CD4-positive, alpha-beta T cell treated with Interleukin-12 subunit alpha and Interleukin-12 subunit beta, for 1 hour (primary cell): ENCODE measurements around the gene AAMP.

Experiments
- DNase-seq: peaks from one replicate; pipeline ENCODE4 v3.0.0-alpha.2; 2020

Gene AAMP

DNA sequence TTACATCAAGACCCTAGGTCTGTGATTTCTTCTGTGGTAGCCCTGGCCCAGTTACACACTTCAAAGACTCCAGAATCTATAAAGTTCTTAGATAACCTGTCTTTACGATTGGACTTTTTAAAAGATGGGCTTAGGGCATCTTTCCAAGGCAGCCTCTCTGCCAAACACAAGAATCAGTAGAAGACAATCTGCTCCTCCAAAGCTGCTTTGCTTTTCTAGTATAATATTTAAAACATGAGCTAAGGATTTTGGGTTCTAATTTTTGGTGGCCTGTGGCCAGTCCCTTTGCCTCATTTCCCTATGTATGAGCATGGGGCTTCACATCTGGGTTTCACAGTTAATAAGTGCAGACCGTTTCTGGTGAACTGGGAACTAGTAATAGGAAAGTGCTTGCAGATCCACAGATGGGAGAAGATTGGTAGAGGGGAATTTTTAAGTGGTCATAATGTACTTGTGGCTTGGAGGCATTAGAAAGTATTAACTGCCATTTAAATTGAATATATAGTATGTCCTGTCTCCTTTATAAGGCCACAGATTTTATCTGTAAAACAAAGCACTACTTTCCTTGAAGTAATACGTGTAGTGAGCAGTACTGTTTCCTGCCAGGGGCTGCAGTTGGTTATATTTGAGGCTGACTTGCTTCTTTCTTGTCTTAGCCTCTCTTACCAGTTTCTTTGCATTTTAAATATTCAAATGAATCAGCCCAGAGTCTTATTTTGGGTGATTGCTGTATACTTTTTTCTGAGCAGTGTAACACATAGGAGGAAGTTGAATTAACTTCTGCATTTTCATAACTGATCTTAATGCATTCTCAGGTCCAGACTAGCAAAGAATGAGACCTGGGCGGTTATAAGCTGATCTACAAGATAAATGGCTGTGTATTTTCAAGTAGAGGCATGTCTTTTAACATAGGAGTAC, 51.4 kb downstream of the AAMP start:
- DNase-seq = peak; percentile 57

DNA sequence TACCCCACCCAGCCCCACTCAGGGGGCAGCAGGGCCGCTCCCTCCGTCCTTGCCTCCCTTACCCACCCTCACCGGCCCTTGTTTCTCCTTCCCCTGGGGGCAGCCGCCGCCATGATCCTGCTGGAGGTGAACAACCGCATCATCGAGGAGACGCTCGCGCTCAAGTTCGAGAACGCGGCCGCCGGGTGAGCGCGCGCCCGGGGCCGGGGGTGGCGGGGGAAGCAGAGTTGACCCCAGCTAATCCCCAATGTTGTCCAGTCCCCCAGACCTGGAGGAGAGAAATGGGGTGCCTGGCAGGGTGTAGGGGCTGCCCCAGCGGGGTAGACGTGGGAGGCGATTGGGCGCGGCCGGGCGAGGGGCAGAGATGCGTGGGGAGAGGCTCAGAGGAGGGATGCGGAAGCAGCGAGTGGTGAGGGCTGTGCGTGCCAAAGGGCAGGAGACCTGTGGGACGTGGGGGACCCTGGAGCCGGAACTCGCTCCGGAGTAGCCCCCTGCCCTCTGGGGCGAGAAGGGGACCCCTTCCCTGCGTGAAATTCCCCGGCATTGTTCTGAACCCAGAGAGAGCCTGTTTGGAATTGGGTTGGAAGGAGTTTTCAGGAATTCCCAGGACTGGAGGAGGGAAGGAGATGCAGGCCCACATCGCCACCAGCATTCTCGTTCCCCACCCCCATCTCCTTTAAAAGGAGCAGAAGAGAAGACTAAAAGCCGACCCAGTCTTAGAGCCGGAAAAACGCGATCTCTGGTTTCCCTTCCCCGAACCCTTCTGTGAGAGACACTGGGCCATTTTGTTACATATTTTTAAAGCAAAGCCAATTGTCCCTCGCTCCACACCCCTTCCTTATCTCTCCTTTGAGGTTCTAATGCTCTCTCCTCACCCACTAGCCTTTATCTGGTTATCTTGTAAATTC, 52.3 kb downstream of the AAMP start:
- peak; percentile 66 for DNase-seq

DNA sequence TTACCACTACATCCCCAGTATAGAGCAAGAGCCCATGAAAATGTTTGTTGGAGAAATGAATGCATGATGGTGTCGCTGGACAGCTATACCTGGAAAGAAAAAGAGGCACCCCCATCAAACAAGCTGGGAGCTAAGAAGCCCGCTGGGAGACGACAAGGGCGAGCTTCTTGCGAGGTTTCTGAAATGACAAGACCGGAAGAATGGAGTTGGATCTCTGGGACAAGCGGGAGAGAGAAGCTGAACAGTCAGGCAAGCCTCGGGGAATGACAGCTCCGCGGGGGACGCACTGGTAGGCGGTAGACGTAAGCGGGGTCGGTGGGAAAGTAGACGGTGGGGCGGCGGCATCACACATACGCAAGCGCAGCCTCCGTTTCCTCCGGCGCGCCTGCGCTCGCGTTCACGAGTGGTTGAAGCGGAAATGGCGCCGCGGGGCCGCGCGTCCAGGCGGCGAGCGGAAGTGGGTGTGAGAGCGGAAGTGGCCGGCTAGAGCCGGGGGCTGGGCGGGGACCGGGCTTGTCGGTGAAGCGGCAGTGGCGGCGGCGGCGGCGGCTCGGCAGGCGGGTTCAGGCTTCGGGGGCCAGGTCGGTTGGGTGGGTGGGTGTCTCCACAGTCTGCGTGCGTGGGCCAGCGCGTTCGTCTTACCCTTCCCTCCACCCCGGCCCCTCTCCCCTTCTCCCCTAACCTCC, 53.1 kb downstream of the AAMP start, which contains the start of gene ARPC2:
Gene ARPC2 (plus strand): TSS at position 516 of the 686 bp plus-strand sequence. CDS start 282 bp downstream, outside the sequence.
- peak; percentile 95 for DNase-seq

DNA sequence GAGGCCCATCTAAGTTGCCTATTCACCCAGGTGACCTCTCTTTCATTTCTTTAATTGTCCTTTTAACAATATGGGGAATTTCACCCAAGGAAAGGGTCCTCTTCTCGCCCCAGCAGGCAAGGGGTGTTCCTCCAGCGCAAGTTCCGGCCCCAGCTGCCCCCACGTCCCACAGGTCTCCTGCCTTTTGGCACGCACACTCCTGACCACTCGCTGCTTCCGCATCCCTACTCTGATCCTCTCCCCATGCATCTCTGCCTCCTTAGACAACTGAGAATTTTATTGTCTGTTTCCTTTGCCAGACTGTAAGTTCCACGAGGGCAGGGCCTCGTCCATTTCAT, 53.6 kb downstream of the AAMP start:
- DNase-seq = no peak
